Transverse colon (tissue), 4 donors: ENCODE measurements around the gene SPI1.

ENCODE experiments used
- POLR2A ChIP-seq: fragments of 450-650 bp; IDR thresholded peaks from one replicate; pipeline ENCODE4 v1.6.1; 2016; ENCODE audit warnings: antibody characterized with exemption, mild to moderate bottlenecking, moderate library complexity
- POLR2AphosphoS5 ChIP-seq, 3 donors: sonication (generic); formaldehyde crosslinking; IDR thresholded peaks; one replicate each; pipeline ENCODE4 v1.6.1; 2016; ENCODE audit warnings: antibody characterized with exemption in 3 of 3
- TF ChIP-seq, protein P1 (sequence below), 5 experiments: fragments of 200-600 bp in 3 of 5; fragments of 450-650 bp in 2 of 5; sonication (generic) in 3 of 5; IDR thresholded peaks; 1 replicate in 2 of 5; 2 replicates in 3 of 5; pipeline ENCODE4 v1.5.1; 2016 to 2017; ENCODE audit warnings: antibody characterized with exemption in 5 of 5, inconsistent platforms in 3 of 5, mild to moderate bottlenecking in 2 of 5, moderate library complexity in 1 of 5

DNA sequence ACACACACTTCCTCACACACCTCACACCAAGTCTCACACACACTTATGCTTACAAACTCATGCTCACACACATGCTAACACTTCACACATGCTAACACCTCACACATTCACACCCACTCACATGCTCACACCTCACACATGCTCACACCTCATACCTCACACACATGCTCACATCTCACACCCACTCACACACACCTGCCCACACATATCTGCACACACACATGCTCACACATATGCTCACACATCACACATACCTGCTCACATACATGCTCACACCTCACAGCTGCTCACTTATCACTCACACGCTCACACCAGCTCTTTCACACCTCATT is 21.4 kb downstream of the SPI1 start:
- TF ChIP-seq, protein P1, sequence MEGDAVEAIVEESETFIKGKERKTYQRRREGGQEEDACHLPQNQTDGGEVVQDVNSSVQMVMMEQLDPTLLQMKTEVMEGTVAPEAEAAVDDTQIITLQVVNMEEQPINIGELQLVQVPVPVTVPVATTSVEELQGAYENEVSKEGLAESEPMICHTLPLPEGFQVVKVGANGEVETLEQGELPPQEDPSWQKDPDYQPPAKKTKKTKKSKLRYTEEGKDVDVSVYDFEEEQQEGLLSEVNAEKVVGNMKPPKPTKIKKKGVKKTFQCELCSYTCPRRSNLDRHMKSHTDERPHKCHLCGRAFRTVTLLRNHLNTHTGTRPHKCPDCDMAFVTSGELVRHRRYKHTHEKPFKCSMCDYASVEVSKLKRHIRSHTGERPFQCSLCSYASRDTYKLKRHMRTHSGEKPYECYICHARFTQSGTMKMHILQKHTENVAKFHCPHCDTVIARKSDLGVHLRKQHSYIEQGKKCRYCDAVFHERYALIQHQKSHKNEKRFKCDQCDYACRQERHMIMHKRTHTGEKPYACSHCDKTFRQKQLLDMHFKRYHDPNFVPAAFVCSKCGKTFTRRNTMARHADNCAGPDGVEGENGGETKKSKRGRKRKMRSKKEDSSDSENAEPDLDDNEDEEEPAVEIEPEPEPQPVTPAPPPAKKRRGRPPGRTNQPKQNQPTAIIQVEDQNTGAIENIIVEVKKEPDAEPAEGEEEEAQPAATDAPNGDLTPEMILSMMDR (IDR thresholded peaks at IDR 0.05) = no peak
- TF ChIP-seq POLR2A (no peak), POLR2AphosphoS5 (IDR thresholded peaks at IDR 0.05) (no peak)
